Epithelial cell of proximal tubule (primary cell): ENCODE results near the gene USP38. TPM values are rescaled to one million over a fixed set of nuclear protein-coding genes. Genes with fewer than 3 reads are reported as not detected.

Experiments used
- DNase-seq: peaks from one replicate; pipeline ENCODE4 v3.0.0-alpha.2; 2011; ENCODE audit warnings: low read depth
- H3K4me3 ChIP-seq: 2 replicates; pipeline ENCODE4 v1.5.1; 2011; ENCODE audit warnings: low read depth, mild to moderate bottlenecking, low read length
- CTCF ChIP-seq: conservative IDR thresholded peaks from 2 replicates; pipeline ENCODE4 v1.5.1; 2012; ENCODE audit warnings: low read depth, mild to moderate bottlenecking, low read length
- total RNA-seq: library from RNA; depleted of rRNA; stranded (reverse); fragments of >200 nt; gene quantifications from 2 replicates; pipeline ENCODE4 v1.2.3, GENCODE V29; 2015

The USP38 gene
- total RNA-seq, 1 donor from 2014 or later, result 13.7 TPM

- no peak for TF ChIP-seq CTCF
- DNase-seq, result no peak
- H3K4me3 ChIP-seq, result no peak overlapping the region
Observed at GRCh38 chr4:143248827-143249226, 64.1 kb downstream of the USP38 start.

GRCh38 chr4:143250617-143251016 is 65.9 kb downstream of the USP38 start:
- H3K4me3 ChIP-seq, result no peak overlapping the region
- TF ChIP-seq CTCF, result no peak
- no peak for DNase-seq

- TF ChIP-seq CTCF, result no peak
- DNase-seq, result no peak
Observed at GRCh38 chr4:143251348-143251747, 66.6 kb downstream of the USP38 start.

GRCh38 chr4:143251779-143252178 is 67.1 kb downstream of the USP38 start:
- peak; percentile 43 for DNase-seq
- no peak for TF ChIP-seq CTCF
- H3K4me3 ChIP-seq, result no peak overlapping the region

More at GRCh38 chr4:143251348-143251747, 66.6 kb downstream of the USP38 start:
- H3K4me3 ChIP-seq, result no peak overlapping the region

- H3K4me3 ChIP-seq, result no peak overlapping the region
- TF ChIP-seq CTCF, result no peak
- no peak for DNase-seq
Observed at GRCh38 chr4:143252478-143252877, 67.8 kb downstream of the USP38 start.

GRCh38 chr4:143253166-143253565 is 68.4 kb downstream of the USP38 start:
- no peak for TF ChIP-seq CTCF
- no peak for DNase-seq

GRCh38 chr4:143254491-143255226 is 69.9 kb downstream of the USP38 start:
- no peak overlapping the region for H3K4me3 ChIP-seq
- peak; percentile 14 for TF ChIP-seq CTCF
- no peak for DNase-seq

More at GRCh38 chr4:143253166-143253565, 68.4 kb downstream of the USP38 start:
- no peak overlapping the region for H3K4me3 ChIP-seq
